AG09309 (cell line): ENCODE results near the gene ENG.

Experiments used
- DNase-seq: peaks from one replicate; pipeline ENCODE4 v3.0.0-alpha.2; 2010; ENCODE audit warnings: low read depth
- H3K4me3 ChIP-seq: 2 replicates; pipeline ENCODE4 v1.5.1; 2011; ENCODE audit warnings: mild to moderate bottlenecking, low read depth, low read length, moderate library complexity; ENCODE audit not compliant: control insufficient read depth
- CTCF ChIP-seq: IDR thresholded peaks from 2 replicates; pipeline ENCODE4 v1.5.1; 2011; ENCODE audit warnings: mild to moderate bottlenecking, low read depth, low read length, inconsistent platforms; ENCODE audit not compliant: insufficient read depth, control insufficient read depth; ENCODE audit errors: missing control alignments

ENG gene

GRCh38 chr9:127818574-127818973 is 35.9 kb downstream of the ENG start:
- no peak overlapping the region for H3K4me3 ChIP-seq
- DNase-seq: no peak
- TF ChIP-seq CTCF: no peak

GRCh38 chr9:127817881-127818434 is 36.5 kb downstream of the ENG start:
- TF ChIP-seq CTCF: no peak
- DNase-seq: no peak
- H3K4me3 ChIP-seq: no peak overlapping the region

- no peak for TF ChIP-seq CTCF
- no peak for DNase-seq
- no peak overlapping the region for H3K4me3 ChIP-seq
These were observed 37.7 kb downstream of the ENG start for GRCh38 chr9:127816728-127817127.

- no peak for DNase-seq
- TF ChIP-seq CTCF: no peak
- H3K4me3 ChIP-seq: no peak overlapping the region
These were observed 38.1 kb downstream of the ENG start for GRCh38 chr9:127816362-127816725.

- H3K4me3 ChIP-seq: no peak overlapping the region
- no peak for TF ChIP-seq CTCF
- no peak for DNase-seq
These were observed 38.7 kb downstream of the ENG start for GRCh38 chr9:127815512-127816361.

- no peak for DNase-seq
- no peak overlapping the region for H3K4me3 ChIP-seq
- no peak for TF ChIP-seq CTCF
These were observed 39.6 kb downstream of the ENG start for GRCh38 chr9:127814619-127815511.
